ENCODE data around the gene YWHAG. TPM values are rescaled to one million over a fixed set of nuclear protein-coding genes. Genes with fewer than 3 reads are reported as not detected.

Gene YWHAG
- total and polyA plus RNA-seq, 2 of the 13 experiments (the other 11 are each of a cell fraction or from before 2014, with no cell fraction given): 36.9 to 67.5 TPM

- TF ChIP-seq ZNF33A (CRISPR knock-in tag; IDR thresholded peaks at IDR 0.05; ENCODE audit: borderline replicate concordance): no peak
- TF ChIP-seq, protein P1, sequence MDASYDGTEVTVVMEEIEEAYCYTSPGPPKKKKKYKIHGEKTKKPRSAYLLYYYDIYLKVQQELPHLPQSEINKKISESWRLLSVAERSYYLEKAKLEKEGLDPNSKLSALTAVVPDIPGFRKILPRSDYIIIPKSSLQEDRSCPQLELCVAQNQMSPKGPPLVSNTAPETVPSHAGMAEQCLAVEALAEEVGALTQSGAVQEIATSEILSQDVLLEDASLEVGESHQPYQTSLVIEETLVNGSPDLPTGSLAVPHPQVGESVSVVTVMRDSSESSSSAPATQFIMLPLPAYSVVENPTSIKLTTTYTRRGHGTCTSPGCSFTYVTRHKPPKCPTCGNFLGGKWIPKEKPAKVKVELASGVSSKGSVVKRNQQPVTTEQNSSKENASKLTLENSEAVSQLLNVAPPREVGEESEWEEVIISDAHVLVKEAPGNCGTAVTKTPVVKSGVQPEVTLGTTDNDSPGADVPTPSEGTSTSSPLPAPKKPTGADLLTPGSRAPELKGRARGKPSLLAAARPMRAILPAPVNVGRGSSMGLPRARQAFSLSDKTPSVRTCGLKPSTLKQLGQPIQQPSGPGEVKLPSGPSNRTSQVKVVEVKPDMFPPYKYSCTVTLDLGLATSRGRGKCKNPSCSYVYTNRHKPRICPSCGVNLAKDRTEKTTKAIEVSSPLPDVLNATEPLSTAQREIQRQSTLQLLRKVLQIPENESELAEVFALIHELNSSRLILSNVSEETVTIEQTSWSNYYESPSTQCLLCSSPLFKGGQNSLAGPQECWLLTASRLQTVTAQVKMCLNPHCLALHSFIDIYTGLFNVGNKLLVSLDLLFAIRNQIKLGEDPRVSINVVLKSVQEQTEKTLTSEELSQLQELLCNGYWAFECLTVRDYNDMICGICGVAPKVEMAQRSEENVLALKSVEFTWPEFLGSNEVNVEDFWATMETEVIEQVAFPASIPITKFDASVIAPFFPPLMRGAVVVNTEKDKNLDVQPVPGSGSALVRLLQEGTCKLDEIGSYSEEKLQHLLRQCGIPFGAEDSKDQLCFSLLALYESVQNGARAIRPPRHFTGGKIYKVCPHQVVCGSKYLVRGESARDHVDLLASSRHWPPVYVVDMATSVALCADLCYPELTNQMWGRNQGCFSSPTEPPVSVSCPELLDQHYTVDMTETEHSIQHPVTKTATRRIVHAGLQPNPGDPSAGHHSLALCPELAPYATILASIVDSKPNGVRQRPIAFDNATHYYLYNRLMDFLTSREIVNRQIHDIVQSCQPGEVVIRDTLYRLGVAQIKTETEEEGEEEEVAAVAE (CRISPR knock-in tag; IDR thresholded peaks at IDR 0.05; ENCODE audit: borderline replicate concordance): no peak
- TF ChIP-seq SIN3B (IDR thresholded peaks at IDR 0.05; ENCODE audit: low read length): no peak
- no peak for TF ChIP-seq GATAD1 (CRISPR knock-in tag; IDR thresholded peaks at IDR 0.05)
- TF ChIP-seq RFX3 (CRISPR knock-in tag; IDR thresholded peaks at IDR 0.05): no peak
- no peak for TF ChIP-seq GZF1 (CRISPR knock-in tag; IDR thresholded peaks at IDR 0.05)
- no peak for TF ChIP-seq RELA (CRISPR knock-in tag; IDR thresholded peaks at IDR 0.05)
- TF ChIP-seq, protein P2, sequence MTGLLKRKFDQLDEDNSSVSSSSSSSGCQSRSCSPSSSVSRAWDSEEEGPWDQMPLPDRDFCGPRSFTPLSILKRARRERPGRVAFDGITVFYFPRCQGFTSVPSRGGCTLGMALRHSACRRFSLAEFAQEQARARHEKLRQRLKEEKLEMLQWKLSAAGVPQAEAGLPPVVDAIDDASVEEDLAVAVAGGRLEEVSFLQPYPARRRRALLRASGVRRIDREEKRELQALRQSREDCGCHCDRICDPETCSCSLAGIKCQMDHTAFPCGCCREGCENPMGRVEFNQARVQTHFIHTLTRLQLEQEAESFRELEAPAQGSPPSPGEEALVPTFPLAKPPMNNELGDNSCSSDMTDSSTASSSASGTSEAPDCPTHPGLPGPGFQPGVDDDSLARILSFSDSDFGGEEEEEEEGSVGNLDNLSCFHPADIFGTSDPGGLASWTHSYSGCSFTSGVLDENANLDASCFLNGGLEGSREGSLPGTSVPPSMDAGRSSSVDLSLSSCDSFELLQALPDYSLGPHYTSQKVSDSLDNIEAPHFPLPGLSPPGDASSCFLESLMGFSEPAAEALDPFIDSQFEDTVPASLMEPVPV (CRISPR knock-in tag; IDR thresholded peaks at IDR 0.05): no peak
- TF ChIP-seq GPN1 (CRISPR knock-in tag; IDR thresholded peaks at IDR 0.05; ENCODE audit: borderline replicate concordance): no peak
- no peak for TF ChIP-seq ZBTB43 (CRISPR knock-in tag; conservative IDR thresholded peaks at IDR 0.05)
- TF ChIP-seq HIC2 (CRISPR knock-in tag; IDR thresholded peaks at IDR 0.05; ENCODE audit: low read depth): 0 out of 2 replicates have a peak, but pooled peaks have one; percentile 29
- TF ChIP-seq REPIN1 (CRISPR knock-in tag; IDR thresholded peaks at IDR 0.05; ENCODE audit: borderline replicate concordance, low read depth): no peak
- TF ChIP-seq IRF1 (CRISPR knock-in tag; IDR thresholded peaks at IDR 0.05; ENCODE audit: low read depth): no peak
- no peak for TF ChIP-seq NFE2L2 (IDR thresholded peaks at IDR 0.05; ENCODE audit: low read length)
- no peak for TF ChIP-seq ZSCAN22 (CRISPR knock-in tag; IDR thresholded peaks at IDR 0.05)
- 0 out of 2 replicates have a peak, but pooled peaks have one; percentile 43 for TF ChIP-seq RFXAP (CRISPR knock-in tag; IDR thresholded peaks at IDR 0.05; ENCODE audit: borderline replicate concordance)
- no peak for TF ChIP-seq ZNF510 (CRISPR knock-in tag; IDR thresholded peaks at IDR 0.05; ENCODE audit: low read depth)
- no peak for TF ChIP-seq XBP1 (CRISPR knock-in tag; IDR thresholded peaks at IDR 0.05)
- no peak for TF ChIP-seq KAT8 (CRISPR knock-in tag; IDR thresholded peaks at IDR 0.05)
- TF ChIP-seq ZNF562 (CRISPR knock-in tag; IDR thresholded peaks at IDR 0.05; ENCODE audit: borderline replicate concordance): no peak
- TF ChIP-seq TBL1XR1 (IDR thresholded peaks at IDR 0.05; ENCODE audit: borderline replicate concordance, low read length, partially characterized antibody): no peak
Observed at GRCh38 chr7:76294344-76295024, 64.3 kb downstream of the YWHAG start (continued).
